KOPT-K1 (cell line): ENCODE data around the gene RAB11FIP3.

Experiments
- H3K27ac ChIP-seq: fragments of 200-600 bp; sonication (generic); 2 replicates; pipeline ENCODE4 v1.5.1; 2016; ENCODE audit warnings: antibody characterized with exemption, mild to moderate bottlenecking, low read depth, low read length; ENCODE audit not compliant: poor library complexity, severe bottlenecking
- H3K36me3 ChIP-seq: fragments of 200-600 bp; sonication (generic); 2 replicates; pipeline ENCODE4 v1.5.1; 2017; ENCODE audit warnings: antibody characterized with exemption, mild to moderate bottlenecking, low read length, moderate library complexity; ENCODE audit not compliant: insufficient read depth
- H3K9me3 ChIP-seq: fragments of 200-600 bp; sonication (generic); 2 replicates; pipeline ENCODE4 v1.5.1; 2017; ENCODE audit warnings: antibody characterized with exemption, low read length, mild to moderate bottlenecking; ENCODE audit not compliant: insufficient read depth, poor library complexity, severe bottlenecking

RAB11FIP3 gene

GRCh38 chr16:564690-565418 is 139.4 kb downstream of the RAB11FIP3 start:
- Histone ChIP-seq H3K27ac (no peak overlapping the region), H3K9me3 (no peaks in the 10 kb centered on the region), H3K36me3 (no peaks in the 10 kb centered on the region)

DNA sequence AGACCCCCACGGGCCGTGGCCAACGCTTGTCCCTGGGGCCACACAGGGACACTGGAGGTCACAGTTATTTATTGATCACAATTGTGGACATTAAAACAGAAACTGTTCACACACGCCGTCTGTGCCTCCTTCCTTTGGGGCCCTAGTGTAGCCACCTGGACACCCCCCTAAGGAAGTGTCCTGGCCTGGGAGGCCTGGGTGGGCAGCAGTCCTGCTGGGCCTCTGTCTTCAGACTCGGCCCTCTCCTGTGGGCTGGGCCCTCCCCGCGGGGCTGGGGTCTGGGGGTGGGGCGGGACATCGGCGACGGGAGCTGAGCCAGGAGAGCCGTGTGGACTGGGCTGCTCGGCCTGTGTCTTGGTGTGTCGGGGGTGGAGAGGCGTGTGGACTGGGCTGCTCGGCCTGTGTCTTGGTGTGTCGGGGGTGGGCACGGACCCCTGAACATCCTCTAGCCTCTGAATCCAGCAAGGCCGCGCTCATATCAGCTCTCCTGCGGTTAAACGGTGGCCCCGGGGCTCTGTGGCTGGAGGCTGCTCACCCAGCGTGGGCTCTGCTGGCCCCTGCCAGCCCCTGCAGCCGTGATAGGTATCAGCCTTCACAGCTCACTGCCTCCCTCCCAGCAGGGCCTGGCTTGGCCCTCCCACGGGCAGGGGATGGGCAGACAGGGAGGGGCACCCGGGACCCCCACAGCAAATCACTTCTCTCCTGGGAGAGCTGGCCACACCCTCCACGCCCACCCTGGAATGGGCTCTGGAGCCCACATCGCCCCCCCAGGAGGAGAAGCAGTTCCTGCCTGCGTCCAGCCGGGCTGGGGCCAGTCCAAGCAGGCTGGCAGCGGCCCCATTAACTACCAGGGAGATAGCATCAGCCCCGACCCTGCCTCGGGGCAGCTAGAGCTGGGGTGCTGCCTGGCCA is 140.2 kb downstream of the RAB11FIP3 start:
- Histone ChIP-seq H3K36me3 (no peaks in the 10 kb centered on the region), H3K9me3 (no peaks in the 10 kb centered on the region), H3K27ac (peak overlapping the region; percentile 63)

- Histone ChIP-seq H3K27ac (peak within 1 kb of the TSS; percentile 63), H3K9me3 (no peaks in the 10 kb centered on the region), H3K36me3 (no peaks in the 10 kb centered on the region)
These were observed 141.3 kb downstream of the RAB11FIP3 start, which contains the start of gene NHLRC4 for GRCh38 chr16:566475-567372. Gene NHLRC4, plus strand, starts transcription at chr16:567005. Its CDS starts 1,043 bp downstream, at chr16:568048.

GRCh38 chr16:567373-568256 is 142.2 kb downstream of the RAB11FIP3 start:
- H3K36me3 ChIP-seq, result no peaks in the 10 kb centered on the region
- H3K27ac ChIP-seq, result peak overlapping the region; percentile 63
- H3K9me3 ChIP-seq, result no peaks in the 10 kb centered on the region

DNA sequence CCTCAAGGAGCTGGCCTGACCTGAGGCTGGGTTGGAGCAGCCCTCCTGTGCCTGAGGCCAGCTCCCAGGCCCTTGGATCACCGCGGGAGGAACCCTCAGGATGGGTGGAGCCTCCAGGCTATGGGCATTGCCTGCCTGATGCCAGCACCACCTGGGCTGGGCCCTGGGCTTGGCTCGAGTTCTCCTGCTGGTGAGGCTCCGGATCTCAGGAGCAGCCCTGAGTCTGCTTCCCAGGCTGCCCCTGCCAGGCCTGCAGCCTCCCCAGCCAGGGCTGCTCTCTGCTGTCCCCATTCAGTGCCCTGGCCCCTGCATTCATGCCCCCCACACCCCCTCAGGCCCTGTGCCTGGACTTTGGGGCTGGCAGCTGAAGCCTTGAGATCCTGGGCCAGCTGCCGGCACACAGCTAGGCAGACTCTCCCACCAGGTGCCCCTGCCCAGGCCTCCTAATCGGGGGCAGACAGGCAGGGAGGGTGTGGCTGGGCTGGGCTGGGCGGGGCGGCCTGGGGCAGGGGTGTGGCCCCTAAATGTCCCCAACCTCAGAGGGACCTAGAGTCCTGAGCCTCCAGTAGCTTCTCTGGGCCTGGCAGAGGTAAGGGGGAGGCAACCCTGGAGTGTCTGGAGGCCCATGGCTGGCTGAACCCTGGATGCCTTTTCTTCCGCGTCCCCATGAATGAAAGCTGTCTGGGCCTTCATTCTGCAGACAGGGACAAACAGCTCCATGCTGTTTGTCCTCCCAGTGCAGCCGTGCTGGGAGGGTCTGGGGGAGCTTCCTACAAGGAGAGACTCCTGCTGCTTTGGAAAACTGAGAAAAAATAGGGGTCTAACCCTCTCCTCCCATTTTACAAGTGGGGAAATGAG is 143.2 kb downstream of the RAB11FIP3 start:
- H3K27ac ChIP-seq, result peak overlapping the region; percentile 69

GRCh38 chr16:569445-570254 is 144.2 kb downstream of the RAB11FIP3 start, which contains the start of gene PIGQ:
Gene PIGQ, plus strand, starts transcription at chr16:569968. Its CDS starts 4,107 bp downstream, at chr16:574075.
- Histone ChIP-seq H3K36me3 (peaks cover 8% of the 10 kb centered on the region; the same call in 1 of the 2 replicates), H3K27ac (peak within 1 kb of the TSS; percentile 69), H3K9me3 (no peaks in the 10 kb centered on the region)

More for the DNA sequence above, 143.2 kb downstream of the RAB11FIP3 start:
- Histone ChIP-seq H3K9me3 (no peaks in the 10 kb centered on the region), H3K36me3 (no peaks in the 10 kb centered on the region)
